Fibroblast of lung (primary cell): Measurements from ENCODE around the gene VWC2L.

ENCODE experiments used
- EZH2 ChIP-seq: IDR thresholded peaks from 2 replicates; pipeline ENCODE4 v1.5.1; 2012; ENCODE audit warnings: low read length, control low read depth, mild to moderate bottlenecking; ENCODE audit errors: missing control alignments
- TF ChIP-seq, protein P1 (sequence below), 2 donors: IDR thresholded peaks in 1 of 2; conservative IDR thresholded peaks in 1 of 2; 1 replicate in 1 of 2; 2 replicates in 1 of 2; pipeline ENCODE4 v1.5.1; 2011 to 2012; ENCODE audit warnings: low read length in 2 of 2, control low read depth in 1 of 2, inconsistent platforms in 1 of 2, low read depth in 1 of 2, mild to moderate bottlenecking in 1 of 2

DNA sequence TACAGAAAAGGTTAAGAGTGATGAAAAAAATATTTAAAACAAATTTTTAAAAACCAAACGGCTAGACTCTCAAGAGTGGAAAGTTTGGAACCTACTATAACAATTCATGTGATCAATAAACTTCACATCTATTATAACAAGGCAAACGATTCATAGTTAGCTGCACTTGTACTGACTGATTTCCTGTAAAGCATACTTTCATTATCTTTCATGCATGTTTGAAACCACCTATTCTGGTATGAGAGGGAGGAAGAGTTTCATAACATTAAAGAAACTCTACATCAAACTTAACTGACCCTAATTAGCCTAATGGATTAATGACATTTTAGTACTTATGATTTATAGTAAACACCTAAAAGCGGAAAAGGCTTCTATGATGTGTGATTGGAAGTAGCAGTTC is 43.7 kb upstream of the VWC2L start:
- TF ChIP-seq, protein P1, sequence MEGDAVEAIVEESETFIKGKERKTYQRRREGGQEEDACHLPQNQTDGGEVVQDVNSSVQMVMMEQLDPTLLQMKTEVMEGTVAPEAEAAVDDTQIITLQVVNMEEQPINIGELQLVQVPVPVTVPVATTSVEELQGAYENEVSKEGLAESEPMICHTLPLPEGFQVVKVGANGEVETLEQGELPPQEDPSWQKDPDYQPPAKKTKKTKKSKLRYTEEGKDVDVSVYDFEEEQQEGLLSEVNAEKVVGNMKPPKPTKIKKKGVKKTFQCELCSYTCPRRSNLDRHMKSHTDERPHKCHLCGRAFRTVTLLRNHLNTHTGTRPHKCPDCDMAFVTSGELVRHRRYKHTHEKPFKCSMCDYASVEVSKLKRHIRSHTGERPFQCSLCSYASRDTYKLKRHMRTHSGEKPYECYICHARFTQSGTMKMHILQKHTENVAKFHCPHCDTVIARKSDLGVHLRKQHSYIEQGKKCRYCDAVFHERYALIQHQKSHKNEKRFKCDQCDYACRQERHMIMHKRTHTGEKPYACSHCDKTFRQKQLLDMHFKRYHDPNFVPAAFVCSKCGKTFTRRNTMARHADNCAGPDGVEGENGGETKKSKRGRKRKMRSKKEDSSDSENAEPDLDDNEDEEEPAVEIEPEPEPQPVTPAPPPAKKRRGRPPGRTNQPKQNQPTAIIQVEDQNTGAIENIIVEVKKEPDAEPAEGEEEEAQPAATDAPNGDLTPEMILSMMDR (conservative IDR thresholded peaks at IDR 0.05 in 1 of 2, IDR thresholded peaks at IDR 0.05 in 1 of 2; ENCODE audit: low read depth in 1 of 2, low read length in 2 of 2) = no peak
- TF ChIP-seq EZH2 = no peak
